DND-41 (cell line): ENCODE results near the gene ZCCHC10.

Experiments used
- CTCF ChIP-seq: IDR thresholded peaks from 2 replicates; pipeline ENCODE4 v1.5.1; 2012; ENCODE audit warnings: borderline replicate concordance, low read length, moderate library complexity, mild to moderate bottlenecking; ENCODE audit not compliant: poor library complexity, severe bottlenecking; ENCODE audit errors: extremely low read depth
- EZH2 ChIP-seq: IDR thresholded peaks from 3 replicates; pipeline ENCODE4 v1.6.1; 2012; ENCODE audit warnings: borderline replicate concordance, low read depth, mild to moderate bottlenecking, moderate library complexity, low read length, inconsistent platforms; ENCODE audit not compliant: severe bottlenecking

- TF ChIP-seq CTCF, result no peak
- no peak for TF ChIP-seq EZH2
Observed at GRCh38 chr5:133047404-133047803, 21.1 kb upstream of the ZCCHC10 start.
